HG03432 (cell line): Measurements from ENCODE around the gene SPOCK3.

Source experiments
- ATAC-seq: cut with Tn5 transposase; IDR thresholded peaks from one replicate; pipeline ENCODE4 v1.9.1; 2021; ENCODE audit warnings: mild to moderate bottlenecking, moderate library complexity; ENCODE audit not compliant: unreplicated experiment

The SPOCK3 gene

GRCh38 chr4:167176723-167177367, 57.4 kb downstream of the SPOCK3 start:
- ATAC-seq: no peak

- no peak for ATAC-seq
Observed at GRCh38 chr4:167171928-167172327, 62.4 kb downstream of the SPOCK3 start.

GRCh38 chr4:167168611-167169010, 65.7 kb downstream of the SPOCK3 start:
- no peak for ATAC-seq

- ATAC-seq: no peak
Observed at GRCh38 chr4:167150587-167150986, 83.7 kb downstream of the SPOCK3 start.

- no peak for ATAC-seq
Observed at GRCh38 chr4:167144605-167145004, 89.7 kb downstream of the SPOCK3 start.

- no peak for ATAC-seq
Observed at GRCh38 chr4:167143018-167143417, 91.3 kb downstream of the SPOCK3 start.

GRCh38 chr4:167136270-167136669, 98.0 kb downstream of the SPOCK3 start:
- no peak for ATAC-seq

- ATAC-seq: no peak
Observed at GRCh38 chr4:167129146-167129545, 105.1 kb downstream of the SPOCK3 start.

- no peak for ATAC-seq
Observed at GRCh38 chr4:167119392-167119791, 114.9 kb downstream of the SPOCK3 start.

- ATAC-seq: peak; percentile 55
Observed at GRCh38 chr4:167117273-167117672, 117.0 kb downstream of the SPOCK3 start.

- ATAC-seq: peak; percentile 81
Observed at GRCh38 chr4:167114416-167114971, 119.8 kb downstream of the SPOCK3 start.

- ATAC-seq: no peak
Observed at GRCh38 chr4:167111622-167112021, 122.7 kb downstream of the SPOCK3 start.

- ATAC-seq: no peak
Observed at GRCh38 chr4:167111092-167111491, 123.2 kb downstream of the SPOCK3 start.

- ATAC-seq: no peak
Observed at GRCh38 chr4:167109859-167110258, 124.4 kb downstream of the SPOCK3 start.

GRCh38 chr4:167105857-167106256, 128.4 kb downstream of the SPOCK3 start:
- no peak for ATAC-seq

GRCh38 chr4:167102475-167102874, 131.8 kb downstream of the SPOCK3 start:
- ATAC-seq: no peak

GRCh38 chr4:167101035-167101434, 133.3 kb downstream of the SPOCK3 start:
- ATAC-seq: no peak

GRCh38 chr4:167100120-167100519, 134.2 kb downstream of the SPOCK3 start:
- peak; percentile 98 for ATAC-seq

- peak; percentile 95 for ATAC-seq
Observed at GRCh38 chr4:167088115-167088514, 146.2 kb downstream of the SPOCK3 start.

GRCh38 chr4:167084321-167084720, 150.0 kb downstream of the SPOCK3 start:
- no peak for ATAC-seq

- ATAC-seq: no peak
Observed at GRCh38 chr4:167079762-167080161, 154.5 kb downstream of the SPOCK3 start.

GRCh38 chr4:167052631-167053091, 181.6 kb downstream of the SPOCK3 start:
- no peak for ATAC-seq

GRCh38 chr4:167049257-167049656, 185.0 kb downstream of the SPOCK3 start:
- no peak for ATAC-seq
